HG03575 (cell line): ENCODE measurements around the gene FBXL16.
"Not testable (repeated sequence)": the region's sequence is repeated elsewhere in the genome, so short reads cannot be mapped to it uniquely, and the experiment has no call there.

Experiments
- ATAC-seq: cut with Tn5 transposase; IDR thresholded peaks from one replicate; pipeline ENCODE4 v1.9.1; 2021; ENCODE audit not compliant: unreplicated experiment, insufficient number of reproducible peaks, low FRiP score; ENCODE audit errors: extremely low read depth

The FBXL16 gene

GRCh38 chr16:705431-706188 lies at the start of gene FBXL16:
TSS of gene FBXL16 (minus strand) at chr16:705801. CDS start at chr16:697405, 8,396 bp downstream.
- ATAC-seq = no peak

GRCh38 chr16:754656-755055 lies 49.1 kb upstream of the FBXL16 start:
- no peak for ATAC-seq

- ATAC-seq = not testable (repeated sequence)
These were observed 48.6 kb upstream of the FBXL16 start for GRCh38 chr16:754121-754607.

GRCh38 chr16:752007-752312 lies 46.4 kb upstream of the FBXL16 start:
- ATAC-seq = no peak

- ATAC-seq = no peak
These were observed 45.8 kb upstream of the FBXL16 start for GRCh38 chr16:751152-752006.

- ATAC-seq = no peak
These were observed 44.9 kb upstream of the FBXL16 start for GRCh38 chr16:750485-750884.

GRCh38 chr16:749010-749409 lies 43.4 kb upstream of the FBXL16 start:
- no peak for ATAC-seq

- ATAC-seq = no peak
These were observed 42.6 kb upstream of the FBXL16 start for GRCh38 chr16:747978-748746.

GRCh38 chr16:746637-747036 lies 41.0 kb upstream of the FBXL16 start:
- ATAC-seq = no peak

GRCh38 chr16:745739-746138 lies 40.1 kb upstream of the FBXL16 start:
- ATAC-seq = no peak

- ATAC-seq = no peak
These were observed 38.3 kb upstream of the FBXL16 start for GRCh38 chr16:743794-744500.

- not testable (repeated sequence) for ATAC-seq
These were observed 37.3 kb upstream of the FBXL16 start for GRCh38 chr16:742894-743293.

- no peak for ATAC-seq
These were observed 36.5 kb upstream of the FBXL16 start for GRCh38 chr16:741986-742629.

GRCh38 chr16:740764-741505 lies 35.3 kb upstream of the FBXL16 start, which contains the start of gene CIAO3:
TSS of gene CIAO3 (minus strand) at chr16:740997. CDS start at chr16:740985, 12 bp downstream.
- no peak for ATAC-seq

GRCh38 chr16:740459-740763 lies 34.8 kb upstream of the FBXL16 start:
- ATAC-seq = no peak

- no peak for ATAC-seq
These were observed 34.2 kb upstream of the FBXL16 start for GRCh38 chr16:739560-740458.

- no peak for ATAC-seq
These were observed 31.4 kb upstream of the FBXL16 start for GRCh38 chr16:736936-737481.
